Measurements from ENCODE around the gene LRFN2. TPM values are rescaled to one million over a fixed set of nuclear protein-coding genes. Genes with fewer than 3 reads are reported as not detected.

LRFN2 gene
- total and polyA plus RNA-seq, 2 of the 8 experiments (the other 6 are each of a cell fraction or from before 2014, with no cell fraction given), result 2.3 TPM

DNA sequence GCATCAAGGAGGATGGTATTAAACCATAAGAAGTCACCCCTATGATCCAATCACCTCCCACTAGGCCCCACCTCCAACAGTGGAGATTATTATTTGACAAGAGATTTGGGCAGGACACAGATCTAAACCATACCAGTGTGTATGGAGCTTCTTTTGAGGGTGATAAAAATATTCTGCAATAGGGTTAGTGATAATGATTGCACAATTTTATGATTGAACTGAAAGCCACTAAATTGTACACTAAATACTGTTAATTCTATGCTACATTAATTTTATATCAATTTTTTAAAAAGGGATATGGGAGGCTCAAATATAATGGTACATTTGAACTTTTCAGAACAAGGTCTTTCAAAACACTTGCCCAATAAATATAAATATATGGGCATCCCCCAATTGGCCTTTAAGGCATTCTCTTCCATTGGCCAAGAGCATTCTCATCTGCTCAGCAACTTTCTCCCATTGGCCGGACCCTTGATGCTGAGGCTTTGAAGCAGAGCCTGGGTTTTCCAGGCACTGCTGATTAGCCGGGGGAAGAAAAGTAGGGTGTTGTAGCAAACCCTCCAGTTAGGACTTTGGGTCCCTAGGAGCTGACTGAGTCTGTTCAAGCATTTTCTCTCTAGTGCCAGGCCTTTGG, 209.9 kb downstream of the LRFN2 start:
- Histone ChIP-seq H3K79me2 (ENCODE audit: control insufficient read depth in 1 of 2, insufficient read depth in 2 of 2, low read length in 2 of 2) (no peaks in the 10 kb centered on the region), H3K9ac (replicated peaks in 1 of 4; ENCODE audit: extremely low read depth in 1 of 4, low read depth in 3 of 4, low read length in 3 of 4) (no peak overlapping the region), H3K4ac (replicated peaks; ENCODE audit: insufficient read length, low read depth, low read length) (no peak overlapping the region), H2AFZ (ENCODE audit: low read length) (no peak overlapping the region), H3K9me3 (ENCODE audit: insufficient read depth in 2 of 2, low read depth in 1 of 2, low read length in 1 of 2) (no peaks in the 10 kb centered on the region), H3K23me2 (ENCODE audit: low read depth, low read length) (0 out of 2 replicates have a peak, but pooled peaks cover 1% of the 10 kb centered on the region), H3K27ac (ENCODE audit: low read depth, low read length) (no peak overlapping the region), H3K14ac (ENCODE audit: insufficient read length) (no peak overlapping the region), H4K8ac (ENCODE audit: extremely low read depth, insufficient read depth, low read length) (no peak overlapping the region), H4K5ac (ENCODE audit: insufficient read length, low read depth, low read length) (no peak overlapping the region), H2BK12ac (ENCODE audit: low read depth, low read length) (no peak overlapping the region), H3K27me3 (replicated peaks in 1 of 4; ENCODE audit: control insufficient read depth in 3 of 4, extremely low read depth in 1 of 4, insufficient read depth in 3 of 4, low read length in 3 of 4) (no peaks in the 10 kb centered on the region), H3K79me1 (ENCODE audit: low read depth, low read length) (no peaks in the 10 kb centered on the region), H2BK20ac (ENCODE audit: low read length) (no peak overlapping the region), H4K20me1 (replicated peaks in 1 of 2; ENCODE audit: control insufficient read depth in 1 of 2, insufficient read depth in 2 of 2, low read length in 2 of 2) (no peaks in the 10 kb centered on the region), H2AK5ac (ENCODE audit: low read depth, low read length) (no peak overlapping the region), H3K4me2 (ENCODE audit: insufficient read depth in 1 of 2, low read depth in 2 of 2, low read length in 2 of 2) (no peak overlapping the region), H3K4me1 (replicated peaks in 1 of 4; ENCODE audit: control insufficient read depth in 3 of 4, insufficient read depth in 4 of 4, low read length in 3 of 4) (no peaks in the 10 kb centered on the region), H3K18ac (ENCODE audit: extremely low read depth, low read length) (no peak overlapping the region), H3K23ac (ENCODE audit: insufficient read length) (no peak overlapping the region), H3K4me3 (ENCODE audit: extremely low read depth in 1 of 4, insufficient read depth in 2 of 4, low read depth in 3 of 4, low read length in 4 of 4) (no peak overlapping the region), H2BK15ac (ENCODE audit: low read length) (no peak overlapping the region), H3K36me3 (ENCODE audit: control insufficient read depth in 2 of 4, insufficient read depth in 4 of 4, low read length in 3 of 4) (no peaks in the 10 kb centered on the region), H2BK5ac (ENCODE audit: low read depth, low read length) (no peak overlapping the region), H4K91ac (replicated peaks; ENCODE audit: insufficient read length, low read length) (no peak overlapping the region), H2BK120ac (replicated peaks; ENCODE audit: low read depth, low read length) (no peak overlapping the region), H3K56ac (replicated peaks; ENCODE audit: insufficient read length, low read depth, low read length) (no peak overlapping the region)
- CTCF ChIA-PET (ENCODE audit: partially characterized antibody), result no interaction called here
- FAIRE-seq, result no peak
- DNase-seq (ENCODE audit: low read depth in 1 of 2, low spot score in 2 of 2), result peak in 1 of 2 experiments; percentile 24
- 83% methylated on average over 2 of the region's 2 CpGs; no CpG with 5 or more reads in 1 of the 2 experiments for WGBS, 2 experiments (ENCODE audit: extremely low coverage in 1 of 2, insufficient coverage in 1 of 2, insufficient read length in 1 of 2, insufficient replicate concordance in 2 of 2, low coverage in 1 of 2, low lambda C conversion rate in 2 of 2, missing lambda C conversion rate in 1 of 2)
- no peak for TF ChIP-seq SP1 (IDR thresholded peaks at IDR 0.05; ENCODE audit: low read depth, low read length)
- TF ChIP-seq SRF (IDR thresholded peaks at IDR 0.05; ENCODE audit: low read depth, low read length), result no peak
- TF ChIP-seq POLR2A (IDR thresholded peaks at IDR 0.05; ENCODE audit: control extremely low read depth in 1 of 2, low read depth in 2 of 2, low read length in 2 of 2), result no peak
- no peak for TF ChIP-seq FOSL1 (IDR thresholded peaks at IDR 0.05; ENCODE audit: insufficient read depth, low read depth, low read length)
- peak; percentile 58; the same call in 1 of the 2 replicates for TF ChIP-seq RFX5 (IDR thresholded peaks at IDR 0.05; ENCODE audit: borderline replicate concordance, low read depth, low read length)
- 0 out of 2 replicates have a peak, but pooled peaks have one; percentile 8 for TF ChIP-seq CEBPB (IDR thresholded peaks at IDR 0.05; ENCODE audit: low read depth, low read length)
- TF ChIP-seq SAP30 (IDR thresholded peaks at IDR 0.05; ENCODE audit: insufficient read depth, insufficient replicate concordance, low read length), result no peak
- POLR2A ChIA-PET (ENCODE audit: partially characterized antibody), result no interaction called here

Measured in H1 (cell line).